Ramos (cell line): Measurements from ENCODE around the gene PCDHB3.
"Not testable (repeated sequence)": the region's sequence is repeated elsewhere in the genome, so short reads cannot be mapped to it uniquely, and the experiment has no call there.

ENCODE experiments used
- in situ Hi-C: fragments of 300-500 bp; cut with MboI; formaldehyde crosslinking; loops from one replicate; pipeline ENCODE4 v1.14.3; 2022; ENCODE audit warnings: low sequenced_read_pairs; ENCODE audit not compliant: unreplicated experiment

PCDHB3 gene

GRCh38 chr5:141100243-141100805 is at the start of gene PCDHB3:
PCDHB3 (plus strand) TSS chr5:141100473; CDS start chr5:141100650, 177 bp downstream.
- in situ Hi-C loops, result no loop called here

DNA sequence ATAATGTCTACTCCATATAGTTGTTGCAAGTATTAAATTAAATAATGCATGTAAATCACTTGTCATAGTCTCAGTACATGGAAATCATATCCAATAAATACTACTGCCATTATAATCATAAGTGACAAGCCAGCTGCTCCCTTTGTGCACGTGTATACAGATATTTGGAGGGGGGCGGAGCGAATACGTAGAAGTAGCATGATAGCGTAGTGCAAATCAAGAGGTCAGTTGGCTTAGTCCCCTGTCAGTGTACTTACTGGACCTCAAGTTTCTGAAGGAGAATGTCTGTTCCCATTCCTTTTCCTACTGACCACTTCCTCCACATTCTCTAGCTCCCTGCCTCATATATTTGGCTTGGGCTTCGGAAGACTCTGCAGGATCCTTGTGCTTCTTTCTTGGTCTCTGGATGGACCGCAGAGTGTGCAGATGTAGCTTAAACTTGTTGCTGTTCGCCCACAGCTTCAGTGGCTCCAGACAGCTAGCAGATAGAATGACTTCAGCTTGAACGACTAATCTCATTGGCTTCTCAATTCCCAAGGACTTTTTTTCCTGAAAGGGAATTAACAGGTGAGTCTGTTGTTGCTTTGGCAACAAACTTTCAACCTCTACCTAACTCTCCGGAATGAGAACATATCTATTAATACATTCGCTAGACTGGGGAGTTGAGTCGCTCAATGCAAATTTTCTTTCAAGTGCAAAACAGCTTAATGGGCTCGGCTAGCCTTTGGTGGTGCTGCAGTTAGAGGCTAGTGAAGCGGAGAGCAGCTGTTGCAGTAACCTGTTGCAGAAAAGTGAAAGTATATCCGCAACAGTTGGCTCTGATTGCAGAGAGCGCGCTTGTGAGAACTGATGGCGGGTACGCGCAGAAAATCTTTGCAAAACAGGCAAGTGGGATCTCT is 49.4 kb upstream of the PCDHB3 start, which contains the start of gene PCDHB1:
Gene PCDHB1, plus strand, starts transcription at position 753 of the 899 bp plus-strand sequence. Its CDS starts 97 bp downstream, at position 850.
- in situ Hi-C loops, result no loop called here

GRCh38 chr5:141051521-141051866 is 48.8 kb upstream of the PCDHB3 start:
- in situ Hi-C loops, result no loop called here

GRCh38 chr5:141077826-141078225 is 22.4 kb upstream of the PCDHB3 start:
- in situ Hi-C loops, result no loop called here

DNA sequence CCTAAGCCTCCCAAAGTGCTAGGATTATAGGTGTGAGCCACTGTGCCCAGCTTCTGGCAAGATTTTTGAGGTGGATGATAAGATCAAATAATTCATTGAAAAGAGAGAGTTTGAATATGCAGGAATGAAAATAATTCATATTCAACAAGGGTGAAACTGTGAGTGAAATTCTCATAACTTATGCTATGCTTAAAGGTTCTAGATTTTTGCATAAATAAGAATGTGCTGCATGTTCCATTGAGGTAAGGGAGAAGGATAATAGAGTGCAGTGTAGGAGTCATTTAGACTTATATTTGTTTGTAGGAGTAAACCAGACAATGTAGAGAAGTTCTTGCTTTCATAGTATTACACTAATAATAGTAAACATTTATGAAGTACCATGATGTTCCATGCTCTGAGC is 18.0 kb upstream of the PCDHB3 start:
- in situ Hi-C loops, result no loop called here

GRCh38 chr5:141084487-141084989 is 15.7 kb upstream of the PCDHB3 start:
- in situ Hi-C loops, result no loop called here

GRCh38 chr5:141094481-141095262 is 5.6 kb upstream of the PCDHB3 start, which contains the start of gene PCDHB2:
PCDHB2 (plus strand) TSS chr5:141094615; CDS start chr5:141094791, 176 bp downstream.
- in situ Hi-C loops, result no loop called here

DNA sequence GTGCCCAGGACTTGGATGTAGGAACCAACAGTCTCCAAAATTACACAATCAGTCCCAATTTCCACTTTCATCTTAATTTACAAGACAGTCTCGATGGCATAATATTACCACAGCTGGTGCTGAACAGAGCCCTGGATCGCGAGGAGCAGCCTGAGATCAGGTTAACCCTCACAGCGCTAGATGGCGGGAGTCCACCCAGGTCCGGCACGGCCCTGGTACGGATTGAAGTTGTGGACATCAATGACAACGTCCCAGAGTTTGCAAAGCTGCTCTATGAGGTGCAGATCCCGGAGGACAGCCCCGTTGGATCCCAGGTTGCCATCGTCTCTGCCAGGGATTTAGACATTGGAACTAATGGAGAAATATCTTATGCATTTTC is 5.0 kb upstream of the PCDHB3 start:
- in situ Hi-C loops, result no loop called here

- in situ Hi-C loops, result not testable (repeated sequence)
These were observed 4.1 kb upstream of the PCDHB3 start for GRCh38 chr5:141096181-141096580.

- in situ Hi-C loops, result not testable (repeated sequence)
These were observed 3.7 kb upstream of the PCDHB3 start for GRCh38 chr5:141096586-141096985.

DNA sequence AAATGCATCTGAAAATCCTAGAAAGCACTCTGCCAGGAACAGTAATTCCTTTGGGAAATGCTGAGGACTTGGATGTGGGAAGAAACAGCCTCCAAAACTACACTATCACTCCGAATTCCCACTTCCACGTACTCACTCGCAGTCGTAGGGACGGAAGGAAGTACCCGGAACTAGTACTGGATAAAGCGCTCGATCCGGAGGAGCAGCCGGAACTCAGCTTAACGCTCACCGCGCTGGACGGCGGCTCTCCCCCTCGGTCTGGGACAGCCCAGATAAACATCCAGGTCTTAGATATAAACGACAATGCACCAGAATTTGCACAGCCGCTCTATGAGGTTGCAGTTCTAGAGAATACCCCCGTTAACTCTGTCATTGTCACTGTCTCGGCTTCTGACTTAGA is 786 bp downstream of the PCDHB3 start:
- in situ Hi-C loops, result no loop called here

DNA sequence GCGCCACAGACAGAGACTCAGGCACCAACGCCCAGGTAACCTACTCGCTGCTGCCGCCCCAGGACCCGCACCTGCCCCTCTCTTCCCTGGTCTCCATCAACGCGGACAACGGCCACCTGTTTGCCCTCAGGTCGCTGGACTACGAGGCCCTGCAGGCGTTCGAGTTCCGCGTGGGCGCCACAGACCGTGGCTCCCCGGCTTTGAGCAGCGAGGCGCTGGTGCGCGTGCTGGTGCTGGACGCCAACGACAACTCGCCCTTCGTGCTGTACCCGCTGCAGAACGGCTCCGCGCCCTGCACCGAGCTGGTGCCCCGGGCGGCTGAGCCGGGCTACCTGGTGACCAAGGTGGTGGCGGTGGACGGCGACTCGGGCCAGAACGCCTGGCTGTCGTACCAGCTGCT is 1.8 kb downstream of the PCDHB3 start:
- in situ Hi-C loops, result not testable (repeated sequence)

GRCh38 chr5:141102471-141102870 is 2.2 kb downstream of the PCDHB3 start:
- in situ Hi-C loops, result not testable (repeated sequence)

DNA sequence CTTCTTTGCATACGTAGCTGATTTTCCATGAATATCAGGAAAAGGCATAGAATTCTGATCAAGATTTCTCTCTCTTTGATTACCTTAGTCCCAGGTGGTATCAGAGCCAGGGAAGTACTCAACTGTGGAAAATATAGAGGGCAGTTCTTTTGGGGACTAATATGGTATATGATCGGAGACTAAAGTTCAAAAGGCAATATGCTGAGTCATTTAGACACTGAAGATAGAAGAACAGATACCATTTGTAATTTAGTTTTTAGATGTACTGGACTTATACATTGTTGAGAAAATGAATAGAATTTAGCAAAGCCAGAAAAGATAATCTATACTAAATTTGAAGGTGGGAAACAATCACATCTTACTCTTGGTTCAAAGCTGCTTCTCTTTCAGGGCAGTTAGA is 5.1 kb downstream of the PCDHB3 start:
- in situ Hi-C loops, result no loop called here

DNA sequence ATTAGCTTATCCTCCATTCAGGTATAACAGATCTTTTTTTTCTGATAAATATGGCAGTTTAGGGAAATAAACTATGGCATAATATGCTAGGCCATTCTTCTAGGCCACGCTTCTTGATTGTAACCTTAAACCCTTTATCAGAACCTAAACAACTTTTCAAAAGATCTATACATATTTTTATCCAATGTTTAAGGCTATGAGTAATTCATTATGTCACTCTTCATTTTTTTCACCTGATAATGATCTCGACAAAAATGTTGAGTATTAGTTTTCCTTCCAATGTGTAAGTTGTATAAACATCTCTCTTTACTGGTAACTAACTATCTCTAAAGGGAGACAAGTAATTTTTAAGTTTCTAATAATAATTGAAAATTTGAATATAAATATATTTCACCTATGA is 19.0 kb downstream of the PCDHB3 start:
- in situ Hi-C loops, result no loop called here

- in situ Hi-C loops, result no loop called here
These were observed 21.3 kb downstream of the PCDHB3 start, which contains the start of gene PCDHB4 for GRCh38 chr5:141121563-141121962. PCDHB4 (plus strand) TSS chr5:141121818; CDS start chr5:141121999, 181 bp downstream.

DNA sequence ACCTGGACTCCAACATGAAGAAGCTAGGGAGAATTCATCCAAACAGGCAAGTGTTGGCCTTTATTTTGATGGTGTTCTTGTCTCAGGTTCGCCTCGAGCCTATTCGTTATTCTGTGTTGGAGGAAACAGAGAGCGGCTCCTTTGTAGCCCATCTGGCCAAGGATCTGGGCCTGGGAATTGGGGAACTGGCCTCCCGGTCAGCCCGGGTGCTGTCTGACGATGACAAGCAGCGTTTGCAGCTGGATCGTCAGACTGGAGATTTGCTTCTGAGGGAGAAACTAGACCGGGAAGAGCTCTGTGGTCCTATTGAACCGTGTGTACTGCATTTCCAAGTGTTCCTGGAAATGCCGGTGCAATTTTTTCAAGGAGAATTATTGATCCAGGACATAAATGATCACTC is 21.7 kb downstream of the PCDHB3 start:
- in situ Hi-C loops, result no loop called here

DNA sequence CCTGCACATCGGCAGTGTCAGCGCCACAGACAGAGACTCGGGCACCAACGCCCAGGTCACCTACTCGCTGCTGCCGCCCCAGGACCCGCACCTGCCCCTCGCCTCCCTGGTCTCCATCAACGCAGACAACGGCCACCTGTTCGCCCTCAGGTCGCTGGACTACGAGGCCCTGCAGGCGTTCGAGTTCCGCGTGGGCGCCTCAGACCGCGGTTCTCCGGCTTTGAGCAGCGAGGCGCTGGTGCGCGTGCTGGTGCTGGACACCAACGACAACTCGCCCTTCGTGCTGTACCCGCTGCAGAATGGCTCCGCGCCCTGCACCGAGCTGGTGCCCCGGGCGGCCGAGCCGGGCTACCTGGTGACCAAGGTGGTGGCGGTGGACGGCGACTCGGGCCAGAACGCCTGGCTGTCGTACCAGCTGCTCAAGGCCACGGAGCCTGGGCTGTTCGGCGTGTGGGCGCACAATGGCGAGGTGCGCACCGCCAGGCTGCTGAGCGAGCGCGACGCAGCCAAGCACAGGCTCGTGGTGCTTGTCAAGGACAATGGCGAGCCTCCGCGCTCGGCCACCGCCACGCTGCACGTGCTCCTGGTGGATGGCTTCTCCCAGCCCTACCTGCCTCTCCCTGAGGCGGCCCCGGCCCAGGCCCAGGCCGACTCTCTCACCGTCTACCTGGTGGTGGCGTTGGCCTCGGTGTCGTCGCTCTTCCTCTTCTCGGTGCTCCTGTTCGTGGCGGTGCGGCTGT is 23.3 kb downstream of the PCDHB3 start:
- in situ Hi-C loops, result not testable (repeated sequence)

- in situ Hi-C loops, result no loop called here
These were observed 27.0 kb downstream of the PCDHB3 start for GRCh38 chr5:141127305-141127704.
